Measurements from ENCODE around the gene POLK. TPM values are rescaled to one million over a fixed set of nuclear protein-coding genes. Genes with fewer than 3 reads are reported as not detected.
A peak's percentile ranks its signal among the peaks of the same experiment; 100 is the strongest.

POLK gene
- total RNA-seq, 6 experiments from 2014 or later: 11.5 to 16.3 (median 14.1) TPM

DNA sequence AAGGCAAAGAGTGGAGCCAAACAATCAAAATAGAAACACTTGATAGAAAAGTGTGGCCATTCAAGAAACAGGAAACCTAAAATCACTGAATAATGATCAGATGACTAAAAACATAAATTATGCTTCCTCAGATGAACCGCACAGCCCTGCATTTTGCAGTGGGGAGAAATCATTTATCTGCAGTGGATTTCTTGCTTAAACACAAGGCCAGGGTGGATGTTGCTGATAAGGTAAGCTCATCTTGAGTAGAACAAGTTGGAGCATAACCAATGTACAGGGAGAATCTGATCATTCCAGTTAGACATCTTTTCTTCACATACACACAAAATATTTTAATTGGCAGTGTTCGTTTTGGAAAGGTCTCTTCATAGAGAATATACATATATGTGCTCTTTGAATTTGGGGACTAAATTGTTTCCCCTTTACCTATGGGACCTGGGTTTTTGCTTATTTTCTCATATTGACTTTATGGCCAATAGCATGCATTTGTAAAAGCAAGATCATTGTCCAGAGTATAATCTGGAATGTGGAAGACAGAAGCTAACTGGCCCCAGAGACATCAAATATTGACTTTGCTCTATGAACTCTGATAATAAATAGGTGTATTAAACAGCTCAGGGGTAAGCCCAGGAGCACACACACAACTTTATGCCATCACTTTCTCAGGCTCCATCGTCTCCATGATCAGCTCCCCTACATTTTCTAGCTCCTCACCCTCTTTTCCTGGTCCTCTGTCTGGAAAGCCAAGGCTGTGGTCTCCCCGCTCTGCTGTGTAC lies 108.7 kb downstream of the POLK start:
- intact Hi-C loops (cut with DNase I): no loop called here

DNA sequence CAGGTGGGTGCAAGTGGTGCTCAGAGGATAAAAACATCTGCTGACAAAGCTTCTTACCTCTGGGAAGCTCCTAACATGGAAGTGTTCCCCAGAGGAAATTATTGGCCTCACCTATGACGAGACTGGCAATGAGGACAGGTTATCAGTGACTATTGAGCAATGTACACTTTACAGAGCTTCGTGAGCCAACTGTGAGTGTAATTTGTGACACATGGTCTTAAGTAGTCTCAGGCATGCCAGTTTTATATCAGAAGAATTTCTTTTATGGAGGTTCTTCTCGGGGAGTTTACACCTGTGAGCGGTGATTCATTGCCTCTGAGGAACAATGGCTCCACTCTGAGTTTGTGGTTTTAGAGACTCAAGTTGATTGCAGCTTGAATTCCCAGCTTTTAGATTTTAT lies 110.9 kb downstream of the POLK start:
- ATAC-seq (peak; percentile 81 to 85 (median 83)), DNase-seq (peak in 1 of 3 donors; percentile 50)
- Histone ChIP-seq H3K4me3 (no peak overlapping the region), H3K27ac (no peak overlapping the region), H3K36me3 (no peaks in the 10 kb centered on the region), H3K4me1 (peaks cover 0 to 22% (median 0%) of the 10 kb centered on the region in 4 donors), H3K9me3 (no peaks in the 10 kb centered on the region), H3K27me3 (no peaks in the 10 kb centered on the region)
- TF ChIP-seq CTCF (IDR thresholded peaks at IDR 0.05) (no peak), POLR2A (IDR thresholded peaks at IDR 0.05) (no peak)
- WGBS (ENCODE audit: insufficient coverage, low coverage, low lambda C conversion rate, missing lambda C conversion rate): 57% methylated on average over 3 of the region's 4 CpGs
- intact Hi-C loops (cut with DNase I): no loop called here

More for the DNA sequence above, 108.7 kb downstream of the POLK start:
- H3K4me1 ChIP-seq: peaks cover 0 to 22% (median 0%) of the 10 kb centered on the region in 4 donors
- H3K27me3 ChIP-seq: no peaks in the 10 kb centered on the region
- no peaks in the 10 kb centered on the region for H3K9me3 ChIP-seq
- ATAC-seq (peak; percentile 83 to 87 (median 84)), DNase-seq (no peak)
- TF ChIP-seq POLR2A (IDR thresholded peaks at IDR 0.05) (no peak), CTCF (IDR thresholded peaks at IDR 0.05) (no peak)
- H3K4me3 ChIP-seq: no peak overlapping the region
- H3K27ac ChIP-seq: no peak overlapping the region
- H3K36me3 ChIP-seq: no peaks in the 10 kb centered on the region
- 43% methylated on average over 4 of the region's 4 CpGs for whole genome bisulfite sequencing (ENCODE audit: insufficient coverage, low coverage, low lambda C conversion rate, missing lambda C conversion rate)

DNA sequence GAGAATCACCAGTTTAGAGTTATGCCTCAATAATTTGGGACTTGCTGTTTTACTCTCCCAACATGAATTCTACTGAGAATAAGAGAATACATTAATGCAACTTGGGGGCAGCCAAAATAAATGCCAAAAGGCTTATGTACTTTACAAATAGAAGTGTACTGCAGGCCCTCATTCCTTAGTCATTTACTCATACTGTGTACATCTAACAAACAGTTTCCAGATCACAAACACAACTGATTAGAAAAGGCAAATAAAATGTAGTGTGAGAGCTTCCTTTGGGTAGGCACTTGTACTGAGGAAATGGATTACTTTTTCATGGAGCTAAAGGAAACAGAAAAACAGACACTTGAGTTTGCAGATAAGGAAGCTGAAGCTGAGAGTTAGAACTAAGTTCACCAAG lies 112.2 kb downstream of the POLK start:
- ATAC-seq: peak in 3 of 4 donors; percentile 40 to 72 (median 40)

DNA sequence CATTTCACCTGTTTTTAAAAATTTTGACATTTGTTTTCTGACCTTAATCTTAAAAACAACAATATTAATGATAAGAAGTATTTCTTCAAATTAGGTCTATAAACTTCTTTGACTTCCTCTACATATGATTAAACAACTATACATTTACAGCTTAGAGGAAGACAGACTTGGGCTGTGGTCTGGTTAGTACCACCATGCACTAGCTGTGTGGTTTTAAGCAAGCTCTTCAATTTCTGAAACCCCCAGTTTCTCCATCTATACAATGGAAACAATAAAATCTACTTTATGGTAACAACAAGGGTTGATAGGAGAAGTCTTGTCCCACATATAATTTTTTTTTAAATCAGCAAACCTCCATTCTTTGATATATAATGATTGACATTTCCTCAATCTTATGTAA lies 115.3 kb downstream of the POLK start:
- H3K27me3 ChIP-seq: no peaks in the 10 kb centered on the region
- intact Hi-C loops (cut with DNase I): no loop called here

More for the DNA sequence above, 112.2 kb downstream of the POLK start:
- H3K4me3 ChIP-seq: no peak overlapping the region
- no peaks in the 10 kb centered on the region for H3K9me3 ChIP-seq
- H3K4me1 ChIP-seq: peaks cover 0 to 22% (median 0%) of the 10 kb centered on the region in 4 donors
- no peak overlapping the region for H3K27ac ChIP-seq
- intact Hi-C loops (cut with DNase I): no loop called here
- no peaks in the 10 kb centered on the region for H3K36me3 ChIP-seq
- DNase-seq: no peak
- no peaks in the 10 kb centered on the region for H3K27me3 ChIP-seq
- TF ChIP-seq CTCF (IDR thresholded peaks at IDR 0.05): no peak
- TF ChIP-seq POLR2A (IDR thresholded peaks at IDR 0.05): no peak

More for the DNA sequence above, 115.3 kb downstream of the POLK start:
- ATAC-seq (no peak), DNase-seq (no peak)
- no peak overlapping the region for H3K27ac ChIP-seq
- no peak overlapping the region for H3K4me3 ChIP-seq
- no peaks in the 10 kb centered on the region for H3K36me3 ChIP-seq
- no peaks in the 10 kb centered on the region for H3K9me3 ChIP-seq
- peaks cover 0 to 7% (median 0%) of the 10 kb centered on the region in 4 donors for H3K4me1 ChIP-seq
- TF ChIP-seq POLR2A (IDR thresholded peaks at IDR 0.05): no peak
- no peak for TF ChIP-seq CTCF (IDR thresholded peaks at IDR 0.05)
